Natural killer cell treated with Interleukin-12 subunit alpha and Interleukin-12 subunit beta and Interleukin-15 and Interleukin-18, amount 100 ng/mL, for 72 hours (primary cell): Measurements from ENCODE around the gene ARFGAP1. TPM values are rescaled to one million over a fixed set of nuclear protein-coding genes. Genes with fewer than 3 reads are reported as not detected.

ENCODE experiments used
- ATAC-seq, 2 donors: fragments of 150-1000 bp; cut with Tn5 transposase in 1 of 2; sonication (Bioruptor Pico), chemical (Tn5 transposase) in 1 of 2; 2 replicates each; pipeline ENCODE4 v1.10.0; 2021
- DNase-seq: peaks from one replicate; pipeline ENCODE4 v3.0.0; 2022; ENCODE audit warnings: low spot score
- H3K27ac Mint-ChIP-seq, 2 donors: 1 replicate in 1 of 2; 2 replicates in 1 of 2; pipeline ENCODE4 v1.8.0; 2022; ENCODE audit warnings: mixed read lengths in 2 of 2, mild to moderate bottlenecking in 1 of 2, moderate library complexity in 1 of 2
- H3K27me3 Mint-ChIP-seq, 2 donors: 1 replicate in 1 of 2; 2 replicates in 1 of 2; pipeline ENCODE4 v1.8.0; 2022; ENCODE audit warnings: mixed read lengths in 2 of 2
- H3K36me3 Mint-ChIP-seq: one replicate; pipeline ENCODE4 v1.8.0; 2022; ENCODE audit warnings: mixed read lengths
- H3K4me1 Mint-ChIP-seq, 2 donors: 1 replicate in 1 of 2; 2 replicates in 1 of 2; pipeline ENCODE4 v1.8.0; 2022; ENCODE audit warnings: low read depth in 2 of 2, mixed read lengths in 2 of 2, mild to moderate bottlenecking in 1 of 2
- H3K4me3 Mint-ChIP-seq: one replicate; pipeline ENCODE4 v1.8.0; 2022; ENCODE audit warnings: mixed read lengths
- H3K9me3 Mint-ChIP-seq: 2 replicates; pipeline ENCODE4 v1.8.0; 2022; ENCODE audit warnings: mixed read lengths
- total RNA-seq, 2 donors: library from RNA; stranded (reverse); gene quantifications; one replicate each; pipeline ENCODE4 v1.2.3, GENCODE V29; 2022

ARFGAP1 gene
- total RNA-seq, 2 donors from 2014 or later: 87.2 to 144 TPM

- Mint-ChIP-seq H3K4me1 (peaks cover 0 to 5% of the 10 kb centered on the region in 2 donors), H3K36me3 (no peaks in the 10 kb centered on the region), H3K9me3 (no peaks in the 10 kb centered on the region), H3K27me3 (peaks cover 29 to 31% of the 10 kb centered on the region in 2 donors), H3K27ac (no peak overlapping the region), H3K4me3 (no peak overlapping the region)
- no peak for ATAC-seq
- no peak for DNase-seq
Observed at GRCh38 chr20:63259734-63260460, 12.7 kb upstream of the ARFGAP1 start.

- no peak overlapping the region for H3K4me3 Mint-ChIP-seq
- no peaks in the 10 kb centered on the region for H3K36me3 Mint-ChIP-seq
- H3K27me3 Mint-ChIP-seq: peaks cover 24 to 27% of the 10 kb centered on the region in 2 donors
- ATAC-seq (no peak), DNase-seq (no peak)
- no peaks in the 10 kb centered on the region for H3K9me3 Mint-ChIP-seq
- H3K27ac Mint-ChIP-seq: no peak overlapping the region
- H3K4me1 Mint-ChIP-seq: peaks cover 0 to 5% of the 10 kb centered on the region in 2 donors
Observed at GRCh38 chr20:63260521-63260920, 12.1 kb upstream of the ARFGAP1 start.

- no peak overlapping the region for H3K4me3 Mint-ChIP-seq
- H3K36me3 Mint-ChIP-seq: no peaks in the 10 kb centered on the region
- H3K9me3 Mint-ChIP-seq: no peaks in the 10 kb centered on the region
- DNase-seq (no peak), ATAC-seq (peak in 1 of 2 donors; percentile 20)
- peaks cover 0 to 5% of the 10 kb centered on the region in 2 donors for H3K4me1 Mint-ChIP-seq
- no peak overlapping the region for H3K27ac Mint-ChIP-seq
- H3K27me3 Mint-ChIP-seq: peaks cover 17 to 23% of the 10 kb centered on the region in 2 donors
Observed at GRCh38 chr20:63261060-63261794, 11.4 kb upstream of the ARFGAP1 start.

GRCh38 chr20:63261795-63262528, 10.7 kb upstream of the ARFGAP1 start:
- Mint-ChIP-seq H3K9me3 (no peaks in the 10 kb centered on the region), H3K4me3 (no peak overlapping the region), H3K27me3 (peaks cover 12 to 19% of the 10 kb centered on the region in 2 donors), H3K36me3 (no peaks in the 10 kb centered on the region), H3K4me1 (peaks cover 0 to 5% of the 10 kb centered on the region in 2 donors), H3K27ac (peak overlapping the region in 1 of 2 donors; percentile 56)
- DNase-seq (no peak), ATAC-seq (no peak)

- peaks cover 14 to 17% of the 10 kb centered on the region in 2 donors for H3K27me3 Mint-ChIP-seq
- ATAC-seq: no peak
- DNase-seq: no peak
- peak overlapping the region in 1 of 2 donors; percentile 56 for H3K27ac Mint-ChIP-seq
- no peaks in the 10 kb centered on the region for H3K36me3 Mint-ChIP-seq
- no peaks in the 10 kb centered on the region for H3K9me3 Mint-ChIP-seq
- H3K4me1 Mint-ChIP-seq: peaks cover 0 to 5% of the 10 kb centered on the region in 2 donors
- no peak overlapping the region for H3K4me3 Mint-ChIP-seq
Observed at GRCh38 chr20:63262836-63263235, 9.8 kb upstream of the ARFGAP1 start.

- H3K4me1 Mint-ChIP-seq: peaks cover 0 to 5% of the 10 kb centered on the region in 2 donors
- H3K27me3 Mint-ChIP-seq: peaks cover 14 to 22% of the 10 kb centered on the region in 2 donors
- no peak overlapping the region for H3K4me3 Mint-ChIP-seq
- H3K27ac Mint-ChIP-seq: no peak overlapping the region
- no peaks in the 10 kb centered on the region for H3K36me3 Mint-ChIP-seq
- no peaks in the 10 kb centered on the region for H3K9me3 Mint-ChIP-seq
- ATAC-seq (no peak), DNase-seq (no peak)
Observed at GRCh38 chr20:63264000-63264399, 8.6 kb upstream of the ARFGAP1 start.

- peaks cover 10 to 22% of the 10 kb centered on the region in 2 donors for H3K27me3 Mint-ChIP-seq
- H3K4me3 Mint-ChIP-seq: no peak overlapping the region
- H3K36me3 Mint-ChIP-seq: no peaks in the 10 kb centered on the region
- no peaks in the 10 kb centered on the region for H3K9me3 Mint-ChIP-seq
- peaks cover 0 to 5% of the 10 kb centered on the region in 2 donors for H3K4me1 Mint-ChIP-seq
- DNase-seq: no peak
- no peak overlapping the region for H3K27ac Mint-ChIP-seq
- no peak for ATAC-seq
Observed at GRCh38 chr20:63264519-63264918, 8.1 kb upstream of the ARFGAP1 start.

- Mint-ChIP-seq H3K4me3 (no peak overlapping the region), H3K27me3 (peaks cover 9 to 19% of the 10 kb centered on the region in 2 donors)
Observed at GRCh38 chr20:63265891-63266515, 6.6 kb upstream of the ARFGAP1 start.

GRCh38 chr20:63267691-63268090, 4.9 kb upstream of the ARFGAP1 start:
- H3K36me3 Mint-ChIP-seq: no peaks in the 10 kb centered on the region
- no peak for ATAC-seq
- no peaks in the 10 kb centered on the region for H3K9me3 Mint-ChIP-seq

More at GRCh38 chr20:63265891-63266515, 6.6 kb upstream of the ARFGAP1 start:
- ATAC-seq (no peak), DNase-seq (no peak)
- H3K4me1 Mint-ChIP-seq: peaks cover 0 to 9% of the 10 kb centered on the region in 2 donors
- H3K9me3 Mint-ChIP-seq: no peaks in the 10 kb centered on the region
- H3K27ac Mint-ChIP-seq: no peak overlapping the region
- H3K36me3 Mint-ChIP-seq: no peaks in the 10 kb centered on the region

GRCh38 chr20:63268256-63268655, 4.4 kb upstream of the ARFGAP1 start:
- no peak overlapping the region for H3K27ac Mint-ChIP-seq
- no peak for ATAC-seq
- peaks cover 9 to 16% of the 10 kb centered on the region in 2 donors for H3K27me3 Mint-ChIP-seq
- no peak overlapping the region for H3K4me3 Mint-ChIP-seq
- no peak for DNase-seq
- no peaks in the 10 kb centered on the region for H3K36me3 Mint-ChIP-seq
- no peaks in the 10 kb centered on the region for H3K9me3 Mint-ChIP-seq
- H3K4me1 Mint-ChIP-seq: peaks cover 0 to 7% of the 10 kb centered on the region in 2 donors

More at GRCh38 chr20:63267691-63268090, 4.9 kb upstream of the ARFGAP1 start:
- H3K27ac Mint-ChIP-seq: no peak overlapping the region
- H3K4me1 Mint-ChIP-seq: peaks cover 0 to 10% of the 10 kb centered on the region in 2 donors
- no peak for DNase-seq
- H3K27me3 Mint-ChIP-seq: peaks cover 9 to 19% of the 10 kb centered on the region in 2 donors
- no peak overlapping the region for H3K4me3 Mint-ChIP-seq

- no peak overlapping the region for H3K4me3 Mint-ChIP-seq
- H3K4me1 Mint-ChIP-seq: peaks cover 6 to 13% of the 10 kb centered on the region in 2 donors
- H3K27me3 Mint-ChIP-seq: peaks cover 9 to 16% of the 10 kb centered on the region in 2 donors
- H3K9me3 Mint-ChIP-seq: no peaks in the 10 kb centered on the region
- H3K27ac Mint-ChIP-seq: no peak overlapping the region
- ATAC-seq: no peak
- H3K36me3 Mint-ChIP-seq: no peaks in the 10 kb centered on the region
- no peak for DNase-seq
Observed at GRCh38 chr20:63268671-63269439, 3.8 kb upstream of the ARFGAP1 start.

GRCh38 chr20:63269724-63270123, 2.9 kb upstream of the ARFGAP1 start:
- no peak for DNase-seq
- Mint-ChIP-seq H3K36me3 (no peaks in the 10 kb centered on the region), H3K27me3 (peaks cover 9 to 14% of the 10 kb centered on the region in 2 donors), H3K4me1 (peaks cover 12 to 19% of the 10 kb centered on the region in 2 donors), H3K4me3 (no peak overlapping the region), H3K27ac (no peak overlapping the region), H3K9me3 (no peaks in the 10 kb centered on the region)
- ATAC-seq: no peak
